TTC549 (cell line): ENCODE results near the gene ATF4.
"Not testable (repeated sequence)": the region's sequence is repeated elsewhere in the genome, so short reads cannot be mapped to it uniquely, and the experiment has no call there.

Source experiments
- FAIRE-seq: peaks from 2 replicates; lab custom pipeline; 2012; peaks lifted over from hg19 to GRCh38; lab: Jason Lieb, UNC

The ATF4 gene

DNA sequence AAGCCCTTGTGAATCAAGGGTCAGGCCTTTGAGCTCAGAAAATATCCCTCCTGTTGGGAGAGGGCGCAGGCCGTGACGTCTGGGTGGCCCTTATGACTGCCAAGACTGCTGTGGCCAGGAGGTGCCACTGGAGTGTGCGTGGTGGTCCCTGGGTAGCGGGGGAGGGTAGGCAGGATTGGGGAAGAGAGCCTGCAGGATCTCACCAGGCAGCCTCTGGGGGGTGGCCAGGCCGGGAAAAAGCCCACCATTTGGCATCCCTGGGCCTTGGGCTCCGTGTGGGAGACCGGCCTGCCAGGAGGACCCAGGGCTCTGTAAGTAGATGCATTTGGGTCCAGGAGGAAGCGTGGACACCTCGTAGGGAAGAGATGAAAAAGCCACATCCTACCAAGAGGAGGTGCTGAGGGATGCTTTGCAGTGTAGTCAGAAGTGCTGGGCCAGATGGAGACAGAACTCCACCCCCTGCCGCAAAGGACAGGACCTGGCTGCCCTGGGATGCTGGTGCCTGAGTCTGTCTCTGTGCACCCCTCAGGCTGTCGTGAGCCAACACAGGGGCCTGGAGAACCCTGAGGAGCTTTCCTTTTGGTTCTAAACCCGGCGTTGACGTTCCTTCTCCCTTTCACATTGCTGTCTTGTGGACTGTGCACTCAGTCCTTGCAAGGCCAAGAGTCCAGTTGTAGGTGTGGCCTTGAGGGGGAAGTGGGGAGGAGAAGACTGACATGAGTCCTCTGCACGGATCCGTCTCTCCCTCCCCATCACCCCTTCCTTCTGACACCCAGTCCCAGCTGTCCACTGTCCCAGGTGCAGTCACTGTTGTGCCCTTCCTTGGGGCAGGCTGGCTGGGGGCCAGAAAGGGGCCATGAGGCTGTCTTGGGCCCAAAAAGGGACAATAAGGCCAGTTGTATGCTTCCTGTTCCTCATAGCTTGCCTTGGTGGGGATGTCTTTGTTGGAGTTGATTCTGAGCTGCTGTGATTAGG, 31.0 kb upstream of the ATF4 start:
- no peak for FAIRE-seq

DNA sequence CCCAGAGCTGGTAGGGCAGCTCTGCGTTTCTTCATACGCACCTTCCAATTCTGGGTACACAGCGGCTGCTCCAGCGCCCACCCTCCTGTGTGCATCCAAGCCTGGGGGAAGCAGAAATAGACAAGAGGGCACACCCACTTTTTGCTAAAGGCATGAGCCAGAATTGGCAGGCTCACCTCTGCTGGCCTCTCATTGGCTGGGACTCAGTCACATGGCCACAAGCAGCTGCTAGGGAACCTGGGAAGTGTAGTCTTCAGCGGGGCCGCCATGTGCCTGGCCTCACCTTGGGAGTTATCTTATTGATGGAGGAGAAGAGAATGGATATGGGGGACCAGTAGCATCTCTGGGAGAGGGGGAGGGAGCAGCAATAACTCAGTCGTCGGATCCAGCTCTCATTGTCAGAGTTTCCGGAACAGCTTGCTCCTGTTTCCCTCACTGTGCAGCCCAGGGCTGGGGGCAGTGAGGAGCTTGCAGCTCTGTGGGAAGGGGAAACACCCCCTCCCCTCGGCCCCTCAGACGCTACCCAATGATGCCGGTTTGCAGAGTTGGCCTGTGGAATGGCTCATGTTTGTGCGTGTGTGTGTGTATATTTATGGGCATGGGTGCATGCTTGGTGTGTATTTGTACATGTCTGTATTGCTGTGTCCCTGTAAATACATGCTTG, 30.1 kb upstream of the ATF4 start:
- FAIRE-seq: peak; percentile 71

DNA sequence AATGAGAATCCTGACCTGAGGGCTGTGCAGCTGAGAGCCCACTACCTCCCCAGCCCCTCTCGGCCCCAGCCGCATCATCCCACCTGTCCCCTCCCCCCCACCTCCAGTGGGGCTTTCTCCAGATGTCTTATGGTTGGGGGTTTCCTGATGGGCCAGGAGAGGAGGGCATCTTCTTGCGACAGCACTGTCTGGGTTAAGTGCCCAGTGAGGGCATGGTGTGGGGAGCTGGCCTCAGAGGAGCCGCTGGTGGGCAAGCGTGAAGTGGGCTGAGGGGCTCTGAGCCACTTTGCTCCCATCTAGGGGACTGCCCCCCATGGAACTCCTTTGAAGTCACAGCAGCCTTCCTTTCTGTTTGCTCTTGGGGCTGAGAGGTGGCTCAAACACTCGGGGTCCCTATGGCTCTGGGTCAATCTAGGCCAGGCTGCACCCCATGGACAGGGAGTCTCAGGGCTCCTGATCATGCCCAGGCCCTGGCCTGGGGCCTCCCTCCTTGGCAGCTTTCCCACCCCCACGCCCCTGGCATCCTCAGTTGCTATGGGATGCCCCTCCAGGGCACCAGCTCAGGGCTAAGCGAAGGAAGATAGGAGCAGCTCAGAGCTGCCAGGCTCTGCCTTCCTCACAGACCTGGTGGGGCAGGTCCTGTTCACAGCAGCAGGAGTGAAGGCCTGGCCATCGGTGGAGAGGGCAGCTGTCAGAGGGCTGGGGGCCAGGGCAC, 29.2 kb upstream of the ATF4 start:
- FAIRE-seq: no peak

DNA sequence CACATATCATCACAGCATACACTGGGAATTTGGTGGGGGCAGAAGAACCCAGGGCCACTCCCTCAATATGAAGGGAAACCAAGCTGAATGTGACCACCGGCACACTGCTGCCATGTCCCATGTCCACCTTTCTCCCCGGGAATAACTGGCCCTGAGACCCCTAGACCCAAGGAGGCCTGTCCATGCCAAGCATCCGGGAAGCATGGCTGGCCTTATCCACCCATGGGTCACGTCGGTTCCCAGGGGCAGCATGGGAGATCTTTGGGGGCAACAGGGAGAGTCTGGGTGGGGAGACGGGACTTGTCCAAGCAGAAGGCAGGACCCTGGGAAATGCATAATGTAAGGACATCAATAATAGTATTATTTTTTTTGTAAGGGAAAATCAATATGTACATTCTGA, 28.7 kb upstream of the ATF4 start:
- no peak for FAIRE-seq

DNA sequence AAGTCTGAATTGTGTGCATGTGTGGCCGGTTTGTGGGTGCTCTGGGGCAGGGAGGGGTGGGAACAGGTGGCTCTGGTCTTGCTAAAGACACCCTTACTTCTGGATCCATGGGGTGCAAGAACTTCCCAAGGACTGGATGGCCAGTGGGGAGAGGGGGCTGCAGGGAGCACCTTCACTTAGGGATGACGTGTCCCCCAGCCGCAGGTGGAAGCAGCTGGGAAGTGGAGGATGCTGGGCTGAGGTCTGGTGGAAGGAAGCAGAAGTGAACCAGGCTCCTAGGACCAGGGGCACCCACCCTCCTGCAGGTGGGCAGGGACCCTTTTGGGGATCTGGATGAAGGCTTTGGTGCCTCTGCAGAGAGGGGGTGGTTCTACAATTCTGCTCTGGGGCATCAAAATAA, 28.2 kb upstream of the ATF4 start:
- FAIRE-seq: no peak

DNA sequence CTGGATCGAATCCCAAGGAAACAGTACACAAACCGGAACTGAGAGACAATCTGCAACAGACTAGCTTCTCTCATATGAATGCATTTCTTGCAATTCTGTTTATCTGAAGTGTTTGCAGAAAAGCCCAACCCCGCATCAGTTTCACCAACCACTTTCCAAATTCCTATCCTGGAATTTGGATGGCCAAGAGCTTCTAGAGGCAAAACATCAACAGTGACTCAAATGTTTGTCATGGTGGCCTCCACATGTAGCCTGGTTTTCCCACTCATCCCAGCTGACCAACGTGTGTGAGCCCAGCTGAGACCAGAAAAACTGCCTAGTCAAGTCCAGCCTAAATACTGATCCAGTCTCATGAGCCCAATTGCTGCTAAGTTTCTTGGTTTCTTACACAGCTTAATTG, 26.6 kb upstream of the ATF4 start:
- no peak for FAIRE-seq

DNA sequence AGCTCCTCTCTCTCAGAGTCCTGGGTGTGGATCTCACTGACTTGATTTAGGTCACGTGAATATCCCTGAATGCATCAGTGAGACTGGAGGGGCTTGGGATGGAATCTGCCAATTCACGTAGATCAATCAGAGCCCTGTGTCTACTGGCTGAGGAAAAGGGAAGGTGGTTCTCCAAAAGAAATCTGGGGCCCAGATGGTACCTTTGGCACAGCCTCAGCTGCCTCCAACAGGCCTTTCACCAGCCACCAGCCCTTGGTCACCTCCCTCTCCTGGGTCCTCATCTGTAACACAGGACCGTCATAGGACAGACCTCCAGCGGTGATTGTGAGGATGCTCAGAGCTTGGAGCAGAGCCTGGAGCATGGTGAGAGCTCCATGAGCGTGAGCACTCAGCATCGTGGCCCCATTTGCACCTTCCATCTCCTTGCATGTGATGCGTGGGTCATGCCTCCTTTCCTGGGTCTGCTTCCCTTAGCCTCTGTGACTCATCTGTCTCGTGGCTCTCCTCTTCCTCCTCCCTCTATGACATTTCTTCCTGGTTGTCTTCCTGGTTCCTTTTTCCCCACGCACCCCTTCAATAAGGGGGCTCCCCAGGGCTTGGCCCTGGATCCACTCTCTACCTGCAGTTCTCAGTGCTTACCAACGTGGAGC, 25.8 kb upstream of the ATF4 start:
- FAIRE-seq: no peak

DNA sequence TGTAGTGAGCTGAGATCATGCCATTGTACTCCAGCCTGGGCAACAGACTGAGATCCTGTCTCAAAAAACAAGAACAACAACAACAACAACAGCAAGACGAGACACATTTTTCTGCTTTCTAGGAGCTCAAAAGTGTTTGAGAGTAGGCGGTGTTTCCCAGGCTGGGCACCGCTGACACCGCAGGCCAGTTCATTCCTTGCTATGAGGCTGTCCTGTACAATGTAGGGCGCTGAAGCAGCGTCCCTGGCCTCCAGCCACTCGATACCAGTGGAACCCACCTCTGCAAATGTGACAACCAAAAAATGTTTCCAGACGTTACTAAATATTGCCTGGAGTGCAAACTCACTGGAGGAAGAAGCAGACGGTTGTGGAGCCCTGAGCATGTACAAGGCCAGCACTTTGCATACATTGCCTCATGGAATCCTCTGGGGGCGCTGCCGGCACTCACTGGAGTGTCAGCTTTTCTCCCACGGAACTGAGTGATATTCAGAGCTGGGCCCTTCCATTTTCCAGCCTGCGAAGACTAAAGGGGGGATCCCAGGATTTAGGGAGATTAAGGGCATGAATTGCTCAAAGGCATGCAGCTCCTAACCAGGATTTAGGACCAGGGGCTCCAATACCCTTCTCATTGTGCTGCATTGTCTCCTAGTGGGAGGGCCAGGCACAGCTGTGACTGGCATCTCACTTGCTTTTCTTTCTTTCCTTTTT, 24.1 kb upstream of the ATF4 start:
- no peak for FAIRE-seq

DNA sequence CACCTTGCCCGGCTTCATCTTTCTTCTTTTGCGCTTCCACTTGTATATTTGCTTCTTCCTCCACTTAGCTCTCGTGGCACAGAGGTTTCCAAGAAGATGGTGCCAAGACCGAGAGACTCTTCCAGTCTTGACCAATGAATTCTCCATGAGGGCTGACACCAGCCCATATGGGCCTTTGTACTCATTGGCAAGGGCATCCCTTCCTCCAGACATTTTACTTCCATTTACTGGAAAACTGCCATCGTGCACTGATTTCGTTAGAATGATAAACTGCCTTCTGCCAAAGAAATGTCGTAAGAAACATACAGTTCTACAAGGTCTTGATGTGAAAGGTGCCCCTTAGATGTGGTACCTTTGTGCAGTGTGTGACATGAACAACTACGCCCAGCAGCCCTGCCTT, 22.9 kb upstream of the ATF4 start:
- FAIRE-seq: no peak

DNA sequence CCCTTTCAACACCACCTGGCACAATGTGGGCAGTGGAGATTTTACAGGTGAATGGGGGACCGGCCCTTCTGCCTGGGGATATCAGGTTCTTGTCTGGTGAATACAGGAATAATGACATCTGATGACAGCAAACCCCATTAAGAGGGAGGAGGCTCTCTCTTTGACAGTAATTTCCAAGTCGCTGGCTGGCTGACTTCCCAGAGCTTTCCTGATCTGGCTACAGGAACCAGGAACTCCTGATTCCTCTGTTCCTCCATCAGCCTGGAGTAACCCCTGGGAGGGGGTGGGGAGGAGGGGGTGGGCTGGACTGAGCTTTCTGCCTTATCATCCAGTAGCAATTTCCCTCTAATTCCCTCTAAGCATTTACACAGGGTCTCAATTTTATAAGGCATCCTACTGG, 22.0 kb upstream of the ATF4 start:
- no peak for FAIRE-seq

DNA sequence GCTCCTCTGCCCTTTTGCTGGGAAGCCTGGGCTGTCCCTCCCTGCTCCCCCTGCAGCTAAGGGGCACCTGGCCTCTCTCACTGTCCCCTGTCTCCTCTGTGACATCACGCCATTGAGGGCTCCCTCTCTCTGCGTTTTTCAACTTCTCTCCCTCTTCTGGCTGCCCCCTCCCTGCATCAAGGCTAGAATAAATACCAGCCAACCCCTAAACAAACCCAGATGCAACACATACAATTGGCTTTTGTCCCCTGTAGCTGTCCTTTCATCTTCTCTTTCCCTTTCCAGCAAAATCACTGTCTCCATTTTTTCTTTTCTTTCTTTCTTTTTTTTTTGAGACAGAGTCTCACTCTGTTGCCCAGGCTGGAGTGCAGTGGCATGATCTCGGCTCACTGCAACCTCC, 21.6 kb upstream of the ATF4 start:
- FAIRE-seq: no peak

DNA sequence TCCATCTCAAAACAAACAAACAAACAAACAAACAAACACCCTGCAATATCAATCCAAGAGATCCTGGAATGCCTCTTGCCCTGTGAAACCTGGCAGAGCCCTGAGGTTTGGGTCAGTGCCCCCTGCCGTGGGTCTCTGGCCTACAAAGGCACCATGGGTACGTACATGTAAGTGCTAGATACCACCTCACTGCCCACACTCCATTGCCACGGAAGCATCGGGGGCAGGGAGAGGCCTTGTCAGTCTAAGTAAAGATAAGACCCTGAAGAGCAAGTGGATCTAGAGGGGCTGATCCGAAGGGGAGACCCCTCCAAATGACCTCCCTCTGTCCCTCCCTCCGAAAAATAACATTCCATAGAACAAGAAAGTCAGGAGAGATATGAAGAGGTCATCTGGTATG, 20.3 kb upstream of the ATF4 start:
- FAIRE-seq: no peak

DNA sequence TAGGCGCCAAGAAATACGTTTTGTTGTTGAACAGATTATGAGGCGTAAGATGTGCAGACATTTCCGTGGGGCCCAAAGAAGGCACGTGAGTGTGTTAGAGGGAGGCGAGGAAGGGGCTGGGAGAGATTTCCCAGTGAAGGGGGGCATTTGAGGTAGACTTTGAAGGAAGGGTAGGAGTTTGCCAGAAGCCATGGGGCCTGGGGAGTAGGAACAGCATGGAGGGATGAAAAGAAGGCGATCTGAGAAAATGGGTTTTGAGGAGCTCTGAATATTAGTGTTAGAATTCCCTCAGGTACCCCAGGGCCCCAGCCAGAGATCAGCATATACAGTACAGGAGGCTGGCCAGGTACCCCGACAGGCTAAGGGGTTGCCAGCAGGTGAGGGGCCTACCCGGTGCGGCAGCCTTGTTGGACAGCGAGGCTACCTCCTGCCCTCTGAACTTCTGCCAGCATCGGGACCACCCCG, 18.7 kb upstream of the ATF4 start:
- no peak for FAIRE-seq

DNA sequence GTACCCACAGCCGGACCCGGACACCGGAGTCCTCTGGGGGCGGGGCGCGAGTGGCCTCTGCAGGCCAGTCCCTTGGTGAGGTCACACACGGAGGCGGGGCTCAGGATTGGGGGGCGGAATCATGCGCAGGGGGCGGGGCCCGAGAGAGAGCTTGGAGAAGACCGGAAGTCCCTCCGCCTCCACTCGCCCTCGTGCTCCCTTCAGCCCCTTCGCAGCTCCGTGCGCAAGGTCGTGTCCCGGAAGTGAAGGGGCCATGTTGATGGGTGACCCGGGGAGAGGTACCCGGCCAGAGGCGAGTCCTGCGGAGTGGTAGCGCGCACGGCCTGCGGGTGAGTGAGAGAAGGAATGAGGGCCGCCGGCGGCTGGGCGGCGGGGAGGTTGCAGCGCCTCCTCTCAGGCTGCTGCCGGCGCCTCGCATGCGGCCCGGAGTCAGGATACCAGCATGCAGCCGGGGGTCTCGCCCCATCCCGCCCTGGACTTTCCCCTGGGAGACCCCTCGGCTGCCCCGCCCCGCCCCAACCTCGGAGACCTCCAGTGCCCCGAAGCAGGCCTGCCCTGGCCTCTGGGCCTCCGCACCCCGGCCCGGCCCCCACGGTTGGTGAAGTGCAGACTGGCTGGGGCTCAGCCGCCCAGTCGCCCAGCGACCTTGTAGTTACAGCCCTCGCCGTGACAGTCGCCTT, 18.1 kb upstream of the ATF4 start, which contains the start of gene MIEF1:
MIEF1 (plus strand) TSS at position 182 of the 680 bp plus-strand sequence. CDS start 9,005 bp downstream, outside the sequence.
- FAIRE-seq: peak; percentile 79

DNA sequence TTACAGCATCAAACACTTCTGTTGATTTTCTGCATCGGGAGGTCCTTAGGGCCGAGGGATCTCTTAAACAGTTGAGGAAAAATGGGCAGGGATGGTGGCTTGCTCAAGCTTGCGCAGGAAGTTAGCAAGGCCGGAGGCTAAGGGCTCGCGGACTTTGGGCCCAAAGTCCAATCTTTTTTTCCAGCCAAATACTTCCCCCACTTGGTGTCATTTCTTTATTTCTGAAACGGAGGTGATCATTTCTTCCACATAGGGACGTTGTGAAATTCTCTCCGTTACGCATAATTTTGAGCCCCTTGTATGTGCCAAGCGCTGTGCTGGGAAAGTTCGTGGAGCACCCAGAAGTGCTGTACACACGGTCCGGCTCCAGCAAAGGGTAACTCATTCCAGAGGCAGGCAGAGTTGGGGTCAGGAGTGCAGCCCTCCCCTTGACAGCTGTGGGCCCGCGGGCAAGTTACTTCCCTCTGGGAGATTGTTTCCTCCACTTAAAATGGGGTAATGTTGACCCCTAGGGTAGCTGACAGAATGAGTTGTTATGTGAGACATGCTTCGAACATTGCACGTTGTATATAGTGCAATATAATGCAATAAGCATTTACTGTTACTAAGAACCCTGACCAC, 17.5 kb upstream of the ATF4 start:
- FAIRE-seq: no peak

DNA sequence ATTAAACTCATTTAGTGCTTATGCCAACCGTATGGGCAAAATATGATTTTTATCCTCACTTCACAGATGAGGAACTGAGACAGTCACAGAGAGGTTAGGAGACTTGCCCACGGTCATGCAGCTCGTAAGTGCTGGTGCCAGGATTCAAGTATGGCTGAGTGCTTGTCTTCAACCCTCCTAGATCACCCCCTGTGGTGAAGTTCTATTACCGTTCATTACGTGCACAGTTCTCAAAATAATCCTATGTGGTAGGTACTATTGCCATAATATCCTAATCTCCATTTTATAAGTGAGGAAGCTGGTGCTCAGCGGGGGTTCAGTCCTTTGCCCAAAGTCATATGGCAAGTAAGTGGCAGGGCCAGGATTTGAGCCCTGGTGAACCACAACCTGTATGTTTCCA, 16.7 kb upstream of the ATF4 start:
- FAIRE-seq: no peak

DNA sequence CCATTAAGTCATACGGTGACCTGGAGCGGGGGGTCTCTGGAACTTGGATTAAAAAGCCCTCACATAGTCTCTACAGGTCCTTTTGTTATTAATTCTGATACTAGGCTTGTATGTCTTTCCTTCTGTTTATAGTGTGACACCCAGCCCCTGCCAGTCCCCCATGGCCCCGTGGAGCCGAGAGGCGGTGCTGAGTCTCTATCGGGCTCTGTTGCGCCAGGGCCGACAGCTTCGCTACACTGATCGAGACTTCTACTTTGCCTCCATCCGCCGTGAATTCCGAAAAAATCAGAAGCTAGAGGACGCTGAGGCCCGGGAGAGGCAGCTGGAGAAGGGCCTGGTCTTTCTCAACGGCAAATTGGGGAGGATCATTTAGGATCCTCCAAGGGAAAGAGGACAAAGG, 16.3 kb upstream of the ATF4 start:
- no peak for FAIRE-seq

DNA sequence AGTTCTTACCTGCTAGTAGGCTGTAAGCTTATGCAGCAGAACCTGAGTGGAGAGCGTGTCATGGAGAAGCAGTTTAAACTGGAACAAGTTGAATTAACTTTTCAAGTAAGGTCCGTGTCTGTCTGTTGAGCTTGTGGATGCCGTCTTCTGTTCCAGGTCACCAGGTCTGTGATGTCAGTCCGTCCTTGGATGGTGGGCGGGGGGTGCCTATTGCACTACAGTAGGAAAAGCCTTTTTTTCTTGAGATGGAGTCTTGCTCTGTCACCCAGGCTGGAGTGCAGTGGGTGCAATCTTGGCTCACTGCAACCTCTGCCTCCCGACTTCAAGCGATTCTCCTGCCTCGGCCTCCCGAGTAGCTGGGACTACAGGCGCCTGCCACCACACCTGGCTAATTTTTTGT, 13.3 kb upstream of the ATF4 start:
- FAIRE-seq: not testable (repeated sequence)

DNA sequence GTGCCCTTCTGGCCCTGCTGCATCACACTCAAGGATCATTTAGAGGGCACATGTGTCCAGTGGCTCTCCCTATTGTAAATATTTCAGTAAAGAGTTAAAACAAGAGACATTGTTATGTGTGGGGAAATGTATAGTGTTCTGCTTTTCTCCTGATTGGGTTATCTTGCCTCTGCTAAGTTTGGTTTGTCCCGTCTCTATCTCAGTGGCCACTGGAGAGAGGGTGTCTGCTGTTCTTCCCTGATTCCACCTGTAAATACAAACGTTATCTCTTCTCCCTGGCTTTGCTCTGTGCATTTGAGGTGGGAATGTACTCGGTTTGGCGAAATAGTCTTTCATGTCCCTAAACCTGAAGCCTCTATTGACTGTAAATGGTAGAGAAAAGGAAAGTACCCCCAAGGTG, 12.0 kb upstream of the ATF4 start:
- FAIRE-seq: no peak

DNA sequence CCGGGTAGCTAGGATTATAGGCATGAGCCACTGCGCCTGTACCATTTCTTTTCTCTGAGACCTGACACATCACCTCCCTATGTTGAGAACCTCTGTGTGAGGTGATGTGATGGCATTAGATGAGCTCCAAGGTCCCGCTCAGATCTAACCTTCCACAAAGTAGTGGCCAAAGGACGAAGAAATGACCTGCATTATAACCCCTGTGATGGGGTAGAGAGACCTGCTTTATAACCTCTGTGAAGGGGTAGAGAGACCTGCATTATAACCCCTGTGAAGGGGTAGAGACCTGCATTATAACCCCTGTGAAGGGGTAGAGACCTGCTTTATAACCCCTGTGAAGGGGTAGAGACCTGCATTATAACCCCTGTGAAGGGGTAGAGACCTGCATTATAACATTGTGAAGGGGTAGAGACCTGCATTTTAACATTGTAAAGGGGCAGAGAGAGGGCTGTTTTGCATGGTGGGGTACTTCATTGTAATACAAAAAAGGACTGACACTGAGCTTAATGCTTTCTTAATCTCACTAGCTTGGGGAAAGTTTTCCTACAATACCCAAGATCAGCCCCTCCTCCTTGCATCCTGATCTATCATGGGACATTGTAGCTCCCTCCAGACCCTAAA, 9.7 kb upstream of the ATF4 start:
- FAIRE-seq: no peak
